ENCODE results near the gene BEND7. TPM values are rescaled to one million over a fixed set of nuclear protein-coding genes. Genes with fewer than 3 reads are reported as not detected.
A peak's percentile ranks its signal among the peaks of the same experiment; 100 is the strongest.

Gene BEND7
- total and polyA plus RNA-seq, 2 of the 8 experiments (the other 6 are each of a cell fraction or from before 2014, with no cell fraction given): 1.9 to 8.2 TPM

DNA sequence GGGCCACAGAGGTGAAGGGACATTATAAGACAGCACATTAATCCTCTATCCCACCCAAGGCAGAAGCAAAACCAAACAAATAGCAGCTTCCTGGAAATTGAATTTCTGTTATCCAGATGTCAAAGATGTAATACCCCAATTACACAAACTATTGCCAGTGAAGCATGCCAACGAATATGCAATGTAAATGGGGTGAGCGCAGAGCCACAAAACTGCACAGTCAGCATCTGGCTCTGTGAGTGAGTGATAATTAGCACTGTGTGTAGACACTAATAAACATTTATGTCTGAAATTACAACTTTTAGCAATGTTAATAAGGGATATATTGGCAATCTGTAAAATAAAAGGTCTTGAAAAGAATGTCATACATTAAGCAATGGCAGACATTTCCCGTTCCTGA, 3.2 kb downstream of the BEND7 start:
- Histone ChIP-seq H3K18ac (ENCODE audit: extremely low read depth, low read length) (no peak overlapping the region), H3K4ac (replicated peaks; ENCODE audit: insufficient read length, low read depth, low read length) (no peak overlapping the region), H2BK120ac (replicated peaks; ENCODE audit: low read depth, low read length) (no peak overlapping the region), H3K27me3 (replicated peaks in 1 of 4; ENCODE audit: control insufficient read depth in 3 of 4, extremely low read depth in 1 of 4, insufficient read depth in 3 of 4, low read length in 3 of 4) (peaks cover 7 to 32% (median 24%) of the 10 kb centered on the region in 4 experiments), H4K91ac (replicated peaks; ENCODE audit: insufficient read length, low read length) (no peak overlapping the region), H3K9ac (replicated peaks in 1 of 4; ENCODE audit: extremely low read depth in 1 of 4, low read depth in 3 of 4, low read length in 3 of 4) (no peak overlapping the region), H3K23me2 (ENCODE audit: low read depth, low read length) (peaks cover 2% of the 10 kb centered on the region; the same call in 1 of the 2 replicates), H3K79me1 (ENCODE audit: low read depth, low read length) (no peaks in the 10 kb centered on the region), H3K36me3 (ENCODE audit: control insufficient read depth in 2 of 4, insufficient read depth in 4 of 4, low read length in 3 of 4) (no peaks in the 10 kb centered on the region; a peak in 1 of 8 replicates), H3K79me2 (ENCODE audit: control insufficient read depth in 1 of 2, insufficient read depth in 2 of 2, low read length in 2 of 2) (no peaks in the 10 kb centered on the region), H4K20me1 (replicated peaks in 1 of 2; ENCODE audit: control insufficient read depth in 1 of 2, insufficient read depth in 2 of 2, low read length in 2 of 2) (peaks cover 0 to 2% of the 10 kb centered on the region in 2 experiments), H4K5ac (ENCODE audit: insufficient read length, low read depth, low read length) (no peak overlapping the region), H4K8ac (ENCODE audit: extremely low read depth, insufficient read depth, low read length) (no peak overlapping the region; the same call in 1 of the 2 replicates), H3K4me2 (ENCODE audit: insufficient read depth in 1 of 2, low read depth in 2 of 2, low read length in 2 of 2) (no peak overlapping the region), H3K23ac (ENCODE audit: insufficient read length) (no peak overlapping the region), H2AK5ac (ENCODE audit: low read depth, low read length) (no peak overlapping the region), H3K14ac (ENCODE audit: insufficient read length) (no peak overlapping the region), H3K4me1 (replicated peaks in 1 of 4; ENCODE audit: control insufficient read depth in 3 of 4, insufficient read depth in 4 of 4, low read length in 3 of 4) (peaks cover 0 to 6% (median 2%) of the 10 kb centered on the region in 4 experiments; a peak in 3 of 7 replicates), H3K9me3 (ENCODE audit: insufficient read depth in 2 of 2, low read depth in 1 of 2, low read length in 1 of 2) (no peaks in the 10 kb centered on the region), H3K56ac (replicated peaks; ENCODE audit: insufficient read length, low read depth, low read length) (no peak overlapping the region), H2BK15ac (ENCODE audit: low read length) (no peak overlapping the region), H2BK20ac (ENCODE audit: low read length) (no peak overlapping the region), H3K4me3 (ENCODE audit: extremely low read depth in 1 of 4, insufficient read depth in 2 of 4, low read depth in 3 of 4, low read length in 4 of 4) (no peak overlapping the region), H2AFZ (ENCODE audit: low read length) (no peak overlapping the region), H2BK5ac (ENCODE audit: low read depth, low read length) (no peak overlapping the region), H3K27ac (ENCODE audit: low read depth, low read length) (no peak overlapping the region), H2BK12ac (ENCODE audit: low read depth, low read length) (no peak overlapping the region)
- TF ChIP-seq CREB1 (IDR thresholded peaks at IDR 0.05): no peak
- peak; percentile 80 for TF ChIP-seq MAFK (IDR thresholded peaks at IDR 0.05; ENCODE audit: low read depth, low read length)
- CTCF ChIA-PET (ENCODE audit: partially characterized antibody): interaction anchor here (0.5 to 4.4 kb wide), 4 partner anchors 10 to 248 kb away, joined by 3 to 21 read pairs (median 5); no protein-coding TSS in a partner anchor
- FAIRE-seq: no peak
- 85% methylated on average over 3 of the region's 3 CpGs; no CpG with 5 or more reads in 1 of the 2 experiments for WGBS, 2 experiments (ENCODE audit: extremely low coverage in 1 of 2, insufficient coverage in 1 of 2, insufficient read length in 1 of 2, insufficient replicate concordance in 2 of 2, low coverage in 1 of 2, low lambda C conversion rate in 2 of 2, missing lambda C conversion rate in 1 of 2)
- DNase-seq (ENCODE audit: low read depth in 1 of 2, low spot score in 2 of 2): no peak
- POLR2A ChIA-PET (ENCODE audit: partially characterized antibody): no interaction called here
